ENCODE results near the gene ATP5MC2.
"Not testable (repeated sequence)": the region's sequence is repeated elsewhere in the genome, so short reads cannot be mapped to it uniquely, and the experiment has no call there.

The ATP5MC2 gene

GRCh38 chr12:53719649-53720048 lies 43.8 kb upstream of the ATP5MC2 start:
- Histone ChIP-seq H3K27ac (ENCODE audit: low read depth, low read length, poor library complexity, severe bottlenecking) (no peak overlapping the region), H3K9ac (ENCODE audit: low read length) (no peak overlapping the region), H3K79me2 (ENCODE audit: insufficient read depth, low read length) (no peaks in the 10 kb centered on the region), H4K20me1 (ENCODE audit: insufficient read depth, low read length) (no peaks in the 10 kb centered on the region), H3K4me1 (ENCODE audit: insufficient read depth, low read length, severe bottlenecking) (no peaks in the 10 kb centered on the region), H3K4me2 (ENCODE audit: low read length) (no peak overlapping the region), H3K9me3 (ENCODE audit: low read length) (no peaks in the 10 kb centered on the region), H3K9me2 (ENCODE audit: low read depth, low read length) (no peaks in the 10 kb centered on the region), H3K27me3 (ENCODE audit: insufficient read depth, low read length) (no peaks in the 10 kb centered on the region), H2AFZ (ENCODE audit: low read length) (no peak overlapping the region), H3K36me3 (ENCODE audit: insufficient read depth, low read length) (no peaks in the 10 kb centered on the region), H3F3A (ENCODE audit: insufficient read depth, low read length) (no peaks in the 10 kb centered on the region), H3K4me3 (ENCODE audit: low read depth, low read length, poor library complexity, severe bottlenecking) (no peak overlapping the region)
- no peak for TF ChIP-seq CTCF (IDR thresholded peaks at IDR 0.05; ENCODE audit: low read length)
- no peak for TF ChIP-seq EZH2 (IDR thresholded peaks at IDR 0.05; ENCODE audit: borderline replicate concordance, low read length)

- not testable (repeated sequence) for H3K36me3 ChIP-seq (ENCODE audit: insufficient read depth, low read length); H3K27ac ChIP-seq (ENCODE audit: low read depth, low read length, poor library complexity, severe bottlenecking)
These were observed 42.7 kb upstream of the ATP5MC2 start for GRCh38 chr12:53718567-53718966.

GRCh38 chr12:53717319-53717718 lies 41.4 kb upstream of the ATP5MC2 start:
- no peak for TF ChIP-seq EZH2 (IDR thresholded peaks at IDR 0.05; ENCODE audit: borderline replicate concordance, low read length)
- no peak for TF ChIP-seq CTCF (IDR thresholded peaks at IDR 0.05; ENCODE audit: low read length)

More at GRCh38 chr12:53718567-53718966, 42.7 kb upstream of the ATP5MC2 start:
- H2AFZ ChIP-seq (ENCODE audit: low read length); H4K20me1 ChIP-seq (ENCODE audit: insufficient read depth, low read length); H3K9me2 ChIP-seq (ENCODE audit: low read depth, low read length); H3K4me3 ChIP-seq (ENCODE audit: low read depth, low read length, poor library complexity, severe bottlenecking); H3K27me3 ChIP-seq (ENCODE audit: insufficient read depth, low read length); H3K9ac ChIP-seq (ENCODE audit: low read length); H3F3A ChIP-seq (ENCODE audit: insufficient read depth, low read length); H3K4me1 ChIP-seq (ENCODE audit: insufficient read depth, low read length, severe bottlenecking); H3K79me2 ChIP-seq (ENCODE audit: insufficient read depth, low read length); H3K9me3 ChIP-seq (ENCODE audit: low read length); H3K4me2 ChIP-seq (ENCODE audit: low read length): not testable (repeated sequence)

GRCh38 chr12:53714004-53714403 lies 38.1 kb upstream of the ATP5MC2 start:
- Histone ChIP-seq H3K4me3 (ENCODE audit: low read depth, low read length, poor library complexity, severe bottlenecking) (no peak overlapping the region), H4K20me1 (ENCODE audit: insufficient read depth, low read length) (no peaks in the 10 kb centered on the region), H3K36me3 (ENCODE audit: insufficient read depth, low read length) (no peaks in the 10 kb centered on the region), H2AFZ (ENCODE audit: low read length) (no peak overlapping the region), H3K4me1 (ENCODE audit: insufficient read depth, low read length, severe bottlenecking) (no peaks in the 10 kb centered on the region), H3K9ac (ENCODE audit: low read length) (no peak overlapping the region), H3K9me2 (ENCODE audit: low read depth, low read length) (no peaks in the 10 kb centered on the region), H3K4me2 (ENCODE audit: low read length) (no peak overlapping the region), H3K79me2 (ENCODE audit: insufficient read depth, low read length) (no peaks in the 10 kb centered on the region), H3F3A (ENCODE audit: insufficient read depth, low read length) (no peaks in the 10 kb centered on the region), H3K27me3 (ENCODE audit: insufficient read depth, low read length) (no peaks in the 10 kb centered on the region), H3K9me3 (ENCODE audit: low read length) (no peaks in the 10 kb centered on the region), H3K27ac (ENCODE audit: low read depth, low read length, poor library complexity, severe bottlenecking) (no peak overlapping the region)
- TF ChIP-seq EZH2 (IDR thresholded peaks at IDR 0.05; ENCODE audit: borderline replicate concordance, low read length) (no peak), CTCF (IDR thresholded peaks at IDR 0.05; ENCODE audit: low read length) (no peak)

More at GRCh38 chr12:53717319-53717718, 41.4 kb upstream of the ATP5MC2 start:
- Histone ChIP-seq H3K4me1 (ENCODE audit: insufficient read depth, low read length, severe bottlenecking) (no peaks in the 10 kb centered on the region), H3K27ac (ENCODE audit: low read depth, low read length, poor library complexity, severe bottlenecking) (no peak overlapping the region), H3K4me3 (ENCODE audit: low read depth, low read length, poor library complexity, severe bottlenecking) (no peak overlapping the region), H3K9me3 (ENCODE audit: low read length) (no peaks in the 10 kb centered on the region), H3K27me3 (ENCODE audit: insufficient read depth, low read length) (no peaks in the 10 kb centered on the region), H4K20me1 (ENCODE audit: insufficient read depth, low read length) (no peaks in the 10 kb centered on the region), H3K79me2 (ENCODE audit: insufficient read depth, low read length) (no peaks in the 10 kb centered on the region), H3K36me3 (ENCODE audit: insufficient read depth, low read length) (no peaks in the 10 kb centered on the region), H2AFZ (ENCODE audit: low read length) (no peak overlapping the region), H3K9ac (ENCODE audit: low read length) (no peak overlapping the region), H3K4me2 (ENCODE audit: low read length) (no peak overlapping the region), H3F3A (ENCODE audit: insufficient read depth, low read length) (no peaks in the 10 kb centered on the region), H3K9me2 (ENCODE audit: low read depth, low read length) (no peaks in the 10 kb centered on the region)
